Tibial nerve (tissue), 4 donors: ENCODE data around the gene PPP6R1. TPM values are rescaled to one million over a fixed set of nuclear protein-coding genes. Genes with fewer than 3 reads are reported as not detected.

Experiments
- DNase-seq, 2 donors: peaks; one replicate each; pipeline ENCODE4 v3.0.0-alpha.2; 2019; ENCODE audit warnings: low spot score in 2 of 2
- H3K27ac ChIP-seq, 4 donors: fragments of 200-600 bp; sonication (generic) in 3 of 4; one replicate each; pipeline ENCODE4 v1.5.1; 2017 to 2019; ENCODE audit warnings: mild to moderate bottlenecking in 1 of 4
- H3K27me3 ChIP-seq, 2 donors: fragments of 200-600 bp; sonication (generic) in 1 of 2; one replicate each; pipeline versions ENCODE4 v1.5.1 to v1.6.0; 2017 to 2019
- H3K36me3 ChIP-seq, 3 donors: fragments of 200-600 bp; sonication (generic); one replicate each; pipeline ENCODE4 v1.5.1; 2018 to 2019
- H3K4me1 ChIP-seq, 4 donors: fragments of 200-600 bp; sonication (generic) in 3 of 4; one replicate each; pipeline ENCODE4 v1.5.1; 2017 to 2019
- H3K4me3 ChIP-seq, 4 donors: fragments of 200-600 bp; sonication (generic) in 3 of 4; one replicate each; pipeline ENCODE4 v1.5.1; 2017 to 2019; ENCODE audit warnings: mild to moderate bottlenecking in 1 of 4, moderate library complexity in 1 of 4
- H3K9me3 ChIP-seq, 4 donors: fragments of 200-600 bp; sonication (generic) in 3 of 4; one replicate each; pipeline ENCODE4 v1.5.1; 2017 to 2019
- EP300 ChIP-seq, 2 donors: sonication (generic); formaldehyde crosslinking; IDR thresholded peaks; one replicate each; pipeline ENCODE4 v1.6.1; 2017; ENCODE audit warnings: antibody characterized with exemption in 2 of 2, mild to moderate bottlenecking in 1 of 2
- POLR2A ChIP-seq, 2 donors: fragments of 450-650 bp; IDR thresholded peaks; one replicate each; pipeline ENCODE4 v1.6.1; 2017; ENCODE audit warnings: antibody characterized with exemption in 2 of 2, mild to moderate bottlenecking in 2 of 2, moderate library complexity in 2 of 2
- WGBS, 2 donors: methylation state at CpG; one replicate each; pipeline ENCODE4 v1.1.5; 2018; 5-methylcytosine and 5-hydroxymethylcytosine counted together
- total RNA-seq, 4 donors: library from RNA; depleted of rRNA; stranded (reverse); fragments of >200 nt; gene quantifications; one replicate each; pipeline ENCODE4 v1.1.0, GENCODE V29; 2016
- TF ChIP-seq, protein P1 (sequence below), 5 experiments: fragments of 200-600 bp in 3 of 5; fragments of 450-650 bp in 2 of 5; sonication (generic) in 3 of 5; IDR thresholded peaks; one replicate each; pipeline ENCODE4 v1.5.1; 2016 to 2019; ENCODE audit warnings: antibody characterized with exemption in 5 of 5, mild to moderate bottlenecking in 3 of 5, moderate library complexity in 2 of 5

PPP6R1 gene
- total RNA-seq, 4 donors from 2014 or later: 35.4 to 56.7 (median 40.7) TPM

DNA sequence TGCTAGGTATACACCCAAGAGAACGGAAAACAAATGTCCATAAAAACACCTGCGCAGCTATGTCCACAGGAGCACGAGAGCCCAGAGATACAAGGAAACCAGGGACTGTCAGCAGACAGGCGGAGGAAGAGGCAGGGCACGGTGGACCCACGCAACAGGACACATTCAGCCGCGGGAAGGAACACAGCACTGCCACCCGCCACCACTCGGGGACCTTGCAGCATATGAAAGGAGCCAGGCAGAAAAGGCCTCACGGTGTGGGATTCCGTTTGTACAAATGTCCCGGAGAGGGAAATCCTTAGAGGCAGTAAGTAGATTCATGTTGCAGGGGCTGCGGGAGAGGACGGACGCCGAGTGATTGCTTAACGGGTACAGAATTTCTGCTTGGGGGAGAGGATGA lies 13.3 kb upstream of the PPP6R1 start:
- no peak overlapping the region for H3K4me3 ChIP-seq
- H3K27me3 ChIP-seq: no peaks in the 10 kb centered on the region
- DNase-seq: no peak
- no peaks in the 10 kb centered on the region for H3K4me1 ChIP-seq
- H3K27ac ChIP-seq: no peak overlapping the region
- TF ChIP-seq, protein P1, sequence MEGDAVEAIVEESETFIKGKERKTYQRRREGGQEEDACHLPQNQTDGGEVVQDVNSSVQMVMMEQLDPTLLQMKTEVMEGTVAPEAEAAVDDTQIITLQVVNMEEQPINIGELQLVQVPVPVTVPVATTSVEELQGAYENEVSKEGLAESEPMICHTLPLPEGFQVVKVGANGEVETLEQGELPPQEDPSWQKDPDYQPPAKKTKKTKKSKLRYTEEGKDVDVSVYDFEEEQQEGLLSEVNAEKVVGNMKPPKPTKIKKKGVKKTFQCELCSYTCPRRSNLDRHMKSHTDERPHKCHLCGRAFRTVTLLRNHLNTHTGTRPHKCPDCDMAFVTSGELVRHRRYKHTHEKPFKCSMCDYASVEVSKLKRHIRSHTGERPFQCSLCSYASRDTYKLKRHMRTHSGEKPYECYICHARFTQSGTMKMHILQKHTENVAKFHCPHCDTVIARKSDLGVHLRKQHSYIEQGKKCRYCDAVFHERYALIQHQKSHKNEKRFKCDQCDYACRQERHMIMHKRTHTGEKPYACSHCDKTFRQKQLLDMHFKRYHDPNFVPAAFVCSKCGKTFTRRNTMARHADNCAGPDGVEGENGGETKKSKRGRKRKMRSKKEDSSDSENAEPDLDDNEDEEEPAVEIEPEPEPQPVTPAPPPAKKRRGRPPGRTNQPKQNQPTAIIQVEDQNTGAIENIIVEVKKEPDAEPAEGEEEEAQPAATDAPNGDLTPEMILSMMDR (IDR thresholded peaks at IDR 0.05): no peak
- TF ChIP-seq POLR2A (IDR thresholded peaks at IDR 0.05): no peak
- no peak for TF ChIP-seq EP300 (IDR thresholded peaks at IDR 0.05)
- no peaks in the 10 kb centered on the region for H3K9me3 ChIP-seq
- H3K36me3 ChIP-seq: peaks cover 0 to 95% (median 7%) of the 10 kb centered on the region in 3 donors
- WGBS, 2 donors: 90 to 93% methylated on average over 18 of the region's 18 CpGs

DNA sequence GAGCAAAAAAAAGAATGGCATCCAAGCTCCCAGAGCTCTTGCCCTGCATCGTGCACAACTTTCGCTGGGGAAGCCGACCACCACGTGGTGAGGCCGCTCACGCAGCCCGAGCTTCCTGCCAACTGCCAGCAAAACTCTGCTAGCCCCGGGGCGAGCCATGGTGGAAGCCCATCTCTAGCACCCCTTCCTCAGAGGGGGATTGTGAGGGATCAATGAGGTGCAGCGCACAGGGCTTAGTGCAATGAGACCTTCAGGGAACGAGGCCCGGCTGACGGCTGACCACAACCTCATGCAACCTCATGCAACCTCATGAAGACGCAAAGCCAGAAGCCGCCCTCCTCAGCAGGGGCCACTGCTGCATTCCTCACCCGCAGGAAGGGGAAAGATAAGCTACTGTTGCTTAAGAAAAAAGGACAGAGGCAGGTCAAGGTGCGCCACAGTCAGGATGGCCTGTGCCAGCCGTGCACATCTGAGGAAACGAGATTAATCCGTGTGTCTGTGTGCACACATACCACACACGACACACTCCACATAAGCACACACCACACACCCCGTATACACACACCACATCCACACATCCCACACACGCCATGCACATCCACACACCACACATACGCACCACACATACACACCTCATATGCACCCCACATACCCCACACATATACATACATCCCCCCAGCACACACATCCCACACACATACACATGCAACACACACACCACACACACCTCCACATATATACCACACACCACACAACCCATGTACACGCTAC lies 11.5 kb upstream of the PPP6R1 start:
- peaks cover 0 to 87% (median 7%) of the 10 kb centered on the region in 3 donors for H3K36me3 ChIP-seq
- DNase-seq: no peak
- no peaks in the 10 kb centered on the region for H3K9me3 ChIP-seq

DNA sequence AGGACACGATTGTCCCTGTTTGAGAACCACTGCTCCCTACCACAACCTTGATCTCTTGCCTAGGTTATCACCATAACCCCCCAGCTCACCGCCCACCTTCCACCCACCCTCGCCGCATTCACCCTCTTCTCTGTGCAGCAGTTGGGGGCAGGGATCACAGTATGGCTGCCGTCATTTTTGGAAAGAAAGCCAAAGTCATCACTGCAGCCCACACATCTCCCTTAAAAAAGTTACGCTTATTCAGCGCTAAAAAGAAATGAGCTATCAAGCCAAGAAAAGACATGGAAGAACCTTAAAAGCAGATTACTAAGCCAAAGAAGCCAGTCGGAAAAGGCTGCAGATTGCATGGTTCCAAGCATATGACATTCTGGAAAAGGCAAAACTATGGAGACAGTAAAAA lies 10.5 kb upstream of the PPP6R1 start:
- peaks cover 0 to 81% (median 6%) of the 10 kb centered on the region in 3 donors for H3K36me3 ChIP-seq
- WGBS, 2 donors: 34 to 41% methylated on average over 8 of the region's 8 CpGs
- H3K27ac ChIP-seq: no peak overlapping the region
- no peaks in the 10 kb centered on the region for H3K4me1 ChIP-seq
- no peak for DNase-seq
- no peak overlapping the region for H3K4me3 ChIP-seq
- H3K9me3 ChIP-seq: no peaks in the 10 kb centered on the region
- no peak for TF ChIP-seq EP300 (IDR thresholded peaks at IDR 0.05)
- no peak for TF ChIP-seq POLR2A (IDR thresholded peaks at IDR 0.05)
- TF ChIP-seq, protein P1 (IDR thresholded peaks at IDR 0.05): no peak
- H3K27me3 ChIP-seq: no peaks in the 10 kb centered on the region

More for the DNA sequence above, 11.5 kb upstream of the PPP6R1 start:
- Histone ChIP-seq H3K4me1 (no peaks in the 10 kb centered on the region), H3K27me3 (no peaks in the 10 kb centered on the region), H3K4me3 (no peak overlapping the region), H3K27ac (no peak overlapping the region)
- TF ChIP-seq POLR2A (IDR thresholded peaks at IDR 0.05): no peak
- no peak for TF ChIP-seq EP300 (IDR thresholded peaks at IDR 0.05)
- TF ChIP-seq, protein P1 (IDR thresholded peaks at IDR 0.05): no peak
- WGBS, 2 donors: 92 to 94% methylated on average over 25 of the region's 25 CpGs

DNA sequence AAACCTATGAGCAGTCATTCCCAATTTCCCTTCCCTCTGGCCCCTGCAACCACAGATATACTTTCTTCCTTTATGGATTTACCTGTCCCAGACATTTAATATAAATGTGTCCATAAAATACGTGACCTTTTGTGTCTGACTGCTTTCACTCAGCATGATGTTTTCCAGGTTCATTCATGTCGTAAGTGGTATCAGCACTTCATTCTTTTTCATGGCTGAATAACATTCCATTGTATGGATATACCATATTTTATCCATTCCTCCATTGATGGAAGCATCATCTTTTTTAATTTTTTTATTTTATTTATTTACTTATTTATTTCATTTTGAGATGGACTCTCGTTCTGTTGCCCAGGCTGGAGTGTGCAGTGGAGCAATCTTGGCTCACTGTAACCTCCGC lies 8.0 kb upstream of the PPP6R1 start:
- 97 to 98% methylated on average over 4 of the region's 4 CpGs for WGBS, 2 donors
- Histone ChIP-seq H3K9me3 (no peaks in the 10 kb centered on the region), H3K36me3 (peaks cover 0 to 67% (median 0%) of the 10 kb centered on the region in 3 donors), H3K4me3 (no peak overlapping the region), H3K27me3 (no peaks in the 10 kb centered on the region), H3K27ac (no peak overlapping the region), H3K4me1 (no peaks in the 10 kb centered on the region)
- DNase-seq: no peak
- TF ChIP-seq EP300 (IDR thresholded peaks at IDR 0.05): no peak
- no peak for TF ChIP-seq POLR2A (IDR thresholded peaks at IDR 0.05)
- TF ChIP-seq, protein P1 (IDR thresholded peaks at IDR 0.05): no peak

GRCh38 chr19:55266404-55266803 lies 7.6 kb upstream of the PPP6R1 start:
- H3K36me3 ChIP-seq: peaks cover 0 to 65% (median 0%) of the 10 kb centered on the region in 3 donors
- 97 to 98% methylated on average over 3 of the region's 3 CpGs for WGBS, 2 donors

More at GRCh38 chr19:55266404-55266803, 7.6 kb upstream of the PPP6R1 start:
- DNase-seq: no peak
- TF ChIP-seq POLR2A (IDR thresholded peaks at IDR 0.05) (no peak), EP300 (IDR thresholded peaks at IDR 0.05) (no peak)
- TF ChIP-seq, protein P1 (IDR thresholded peaks at IDR 0.05): no peak
- no peaks in the 10 kb centered on the region for H3K9me3 ChIP-seq
- H3K27me3 ChIP-seq: no peaks in the 10 kb centered on the region
- H3K4me1 ChIP-seq: no peaks in the 10 kb centered on the region
- H3K4me3 ChIP-seq: no peak overlapping the region
- no peak overlapping the region for H3K27ac ChIP-seq
